ENCODE results near the gene HSPBP1.

DNA sequence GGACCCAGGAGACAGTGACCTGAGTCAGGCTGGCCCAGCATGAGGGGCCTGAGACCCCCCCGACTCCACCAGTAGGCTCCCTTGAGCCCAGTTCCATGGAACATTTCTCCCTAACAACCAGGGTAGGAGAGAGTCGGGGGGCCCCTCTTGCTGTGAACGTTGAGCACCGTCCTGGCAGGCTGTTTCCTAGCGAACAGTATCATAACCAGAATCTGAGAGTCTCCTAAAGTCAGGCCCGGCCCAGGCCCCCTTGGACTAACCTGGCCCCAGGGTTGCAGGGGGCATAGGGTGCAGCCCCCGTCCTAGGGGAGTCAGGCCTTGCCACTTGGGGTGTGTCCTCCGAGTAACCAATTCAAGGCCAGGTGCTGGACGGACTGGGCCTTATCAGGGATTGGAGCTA is 31.5 kb upstream of the HSPBP1 start:
- no peak for TF ChIP-seq SMC3 (IDR thresholded peaks at IDR 0.05; ENCODE audit: low read depth, low read length)
- TF ChIP-seq, protein P1, sequence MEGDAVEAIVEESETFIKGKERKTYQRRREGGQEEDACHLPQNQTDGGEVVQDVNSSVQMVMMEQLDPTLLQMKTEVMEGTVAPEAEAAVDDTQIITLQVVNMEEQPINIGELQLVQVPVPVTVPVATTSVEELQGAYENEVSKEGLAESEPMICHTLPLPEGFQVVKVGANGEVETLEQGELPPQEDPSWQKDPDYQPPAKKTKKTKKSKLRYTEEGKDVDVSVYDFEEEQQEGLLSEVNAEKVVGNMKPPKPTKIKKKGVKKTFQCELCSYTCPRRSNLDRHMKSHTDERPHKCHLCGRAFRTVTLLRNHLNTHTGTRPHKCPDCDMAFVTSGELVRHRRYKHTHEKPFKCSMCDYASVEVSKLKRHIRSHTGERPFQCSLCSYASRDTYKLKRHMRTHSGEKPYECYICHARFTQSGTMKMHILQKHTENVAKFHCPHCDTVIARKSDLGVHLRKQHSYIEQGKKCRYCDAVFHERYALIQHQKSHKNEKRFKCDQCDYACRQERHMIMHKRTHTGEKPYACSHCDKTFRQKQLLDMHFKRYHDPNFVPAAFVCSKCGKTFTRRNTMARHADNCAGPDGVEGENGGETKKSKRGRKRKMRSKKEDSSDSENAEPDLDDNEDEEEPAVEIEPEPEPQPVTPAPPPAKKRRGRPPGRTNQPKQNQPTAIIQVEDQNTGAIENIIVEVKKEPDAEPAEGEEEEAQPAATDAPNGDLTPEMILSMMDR (conservative IDR thresholded peaks at IDR 0.05; ENCODE audit: low read depth, low read length): no peak
- no peak for TF ChIP-seq CEBPB (IDR thresholded peaks at IDR 0.05; ENCODE audit: low read depth, low read length)
- TF ChIP-seq RAD21 (IDR thresholded peaks at IDR 0.05; ENCODE audit: low read length): no peak
- no peak for TF ChIP-seq POLR2A (IDR thresholded peaks at IDR 0.05; ENCODE audit: low read depth, low read length)
- TF ChIP-seq RCOR1 (IDR thresholded peaks at IDR 0.05; ENCODE audit: insufficient replicate concordance, low read length): no peak
- TF ChIP-seq MAFK (IDR thresholded peaks at IDR 0.05; ENCODE audit: low read depth, low read length): no peak
- TF ChIP-seq RFX5 (IDR thresholded peaks at IDR 0.05; ENCODE audit: low read depth, low read length): no peak
- TF ChIP-seq, protein P2, sequence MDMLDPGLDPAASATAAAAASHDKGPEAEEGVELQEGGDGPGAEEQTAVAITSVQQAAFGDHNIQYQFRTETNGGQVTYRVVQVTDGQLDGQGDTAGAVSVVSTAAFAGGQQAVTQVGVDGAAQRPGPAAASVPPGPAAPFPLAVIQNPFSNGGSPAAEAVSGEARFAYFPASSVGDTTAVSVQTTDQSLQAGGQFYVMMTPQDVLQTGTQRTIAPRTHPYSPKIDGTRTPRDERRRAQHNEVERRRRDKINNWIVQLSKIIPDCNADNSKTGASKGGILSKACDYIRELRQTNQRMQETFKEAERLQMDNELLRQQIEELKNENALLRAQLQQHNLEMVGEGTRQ (IDR thresholded peaks at IDR 0.05; ENCODE audit: low read depth, low read length): no peak
- TF ChIP-seq, protein P3, sequence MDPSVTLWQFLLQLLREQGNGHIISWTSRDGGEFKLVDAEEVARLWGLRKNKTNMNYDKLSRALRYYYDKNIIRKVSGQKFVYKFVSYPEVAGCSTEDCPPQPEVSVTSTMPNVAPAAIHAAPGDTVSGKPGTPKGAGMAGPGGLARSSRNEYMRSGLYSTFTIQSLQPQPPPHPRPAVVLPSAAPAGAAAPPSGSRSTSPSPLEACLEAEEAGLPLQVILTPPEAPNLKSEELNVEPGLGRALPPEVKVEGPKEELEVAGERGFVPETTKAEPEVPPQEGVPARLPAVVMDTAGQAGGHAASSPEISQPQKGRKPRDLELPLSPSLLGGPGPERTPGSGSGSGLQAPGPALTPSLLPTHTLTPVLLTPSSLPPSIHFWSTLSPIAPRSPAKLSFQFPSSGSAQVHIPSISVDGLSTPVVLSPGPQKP (IDR thresholded peaks at IDR 0.05; ENCODE audit: borderline replicate concordance, low read depth, low read length): no peak
